ENCODE measurements around the gene ARL1. TPM values are rescaled to one million over a fixed set of nuclear protein-coding genes. Genes with fewer than 3 reads are reported as not detected.

ARL1 gene
- total and polyA plus RNA-seq, 10 of the 15 experiments (the other 5 are each of a cell fraction or from before 2014, with no cell fraction given): 28.5 to 95.0 (median 65.7) TPM

DNA sequence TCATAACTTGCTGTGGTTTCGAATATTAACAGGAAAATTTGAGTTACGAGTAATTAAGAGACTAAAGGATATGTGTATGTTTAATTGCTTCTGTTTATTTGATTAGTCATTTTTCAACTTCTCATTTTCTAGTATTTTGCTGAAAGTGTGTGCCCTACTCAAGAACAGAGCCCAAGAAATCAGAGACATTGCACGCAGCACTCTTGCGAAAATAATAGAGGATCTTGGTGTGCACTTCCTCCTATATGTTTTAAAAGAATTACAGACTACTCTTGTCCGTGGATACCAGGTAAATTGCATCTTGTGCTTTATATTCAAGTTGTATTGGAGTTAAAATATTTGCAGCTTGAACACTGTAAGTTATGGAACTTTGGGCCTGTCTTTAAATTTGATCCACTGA, 50.8 kb downstream of the ARL1 start:
- Histone ChIP-seq H3K27me3 (replicated peaks in 1 of 2; ENCODE audit: control insufficient read depth in 2 of 2, insufficient read depth in 2 of 2, low read length in 1 of 2) (no peaks in the 10 kb centered on the region), H3K4me1 (ENCODE audit: control insufficient read depth, insufficient read depth, low read length) (no peaks in the 10 kb centered on the region), H3K9me3 (replicated peaks; ENCODE audit: control insufficient read depth, insufficient read depth, low read length) (no peaks in the 10 kb centered on the region), H3K4me3 (no peak overlapping the region), H3K36me3 (ENCODE audit: control insufficient read depth in 2 of 2, insufficient read depth in 2 of 2, low read length in 1 of 2) (peaks cover 0 to 14% of the 10 kb centered on the region in 2 experiments; a peak in 3 of 4 replicates), H3K9ac (ENCODE audit: control insufficient read depth, insufficient read depth, low read length) (no peak overlapping the region), H3K79me2 (ENCODE audit: control insufficient read depth, insufficient read depth, low read length) (no peaks in the 10 kb centered on the region), H3K27ac (ENCODE audit: control insufficient read depth, insufficient read depth) (no peak overlapping the region), H4K20me1 (ENCODE audit: control insufficient read depth, insufficient read depth) (no peaks in the 10 kb centered on the region), H2AFZ (ENCODE audit: control insufficient read depth, low read depth, low read length) (no peak overlapping the region), H3K4me2 (ENCODE audit: control insufficient read depth, insufficient read depth) (no peak overlapping the region)
- no peak for ATAC-seq
- intact Hi-C loops (cut with micrococcal nuclease; ENCODE audit: unreplicated experiment) (no loop called here), in situ Hi-C loops (cut with MboI) (no loop called here)
- WGBS (ENCODE audit: insufficient coverage, insufficient replicate concordance, low lambda C conversion rate, missing lambda C conversion rate): 94% methylated on average over 5 of the region's 5 CpGs
- ChIA-PET CTCF (no interaction called here), SMC1A (ENCODE audit: uncharacterized antibody, unreplicated experiment) (no interaction called here), RAD21 (ENCODE audit: unreplicated experiment) (no interaction called here), POLR2A (no interaction called here)
- TF ChIP-seq LARP7 (IDR thresholded peaks at IDR 0.05) (no peak), PRDM15 (CRISPR knock-in tag; IDR thresholded peaks at IDR 0.05) (no peak), E2F8 (IDR thresholded peaks at IDR 0.05; ENCODE audit: low read depth, partially characterized antibody) (no peak), RBBP5 (conservative IDR thresholded peaks at IDR 0.05) (no peak), WRNIP1 (IDR thresholded peaks at IDR 0.05; ENCODE audit: borderline replicate concordance, low read depth, low read length) (no peak), ATF7 (IDR thresholded peaks at IDR 0.05; ENCODE audit: low read depth) (no peak), IKZF1 (conservative IDR thresholded peaks at IDR 0.05) (no peak), JUNB (IDR thresholded peaks at IDR 0.05) (no peak), MAX (IDR thresholded peaks at IDR 0.05; ENCODE audit: low read depth, low read length) (no peak)
- no peak for FAIRE-seq
- BruUV-seq (replicated peaks): no TSS peak
- no peak for DNase-seq (ENCODE audit: low read depth, low spot score)

All from GM12878 (cell line).